ENCODE results near the gene FAM222A. TPM values are rescaled to one million over a fixed set of nuclear protein-coding genes. Genes with fewer than 3 reads are reported as not detected.

FAM222A gene
- total RNA-seq, 1 experiment from 2014 or later = 2.1 TPM

Other genes with a start within 250 kb of the FAM222A start
- 31.8 and 37.9 TPM in 2 replicates for gene KCTD10, start 236.5 kb upstream of the FAM222A start, total RNA-seq (2014; rRNA removed; shearing (Covaris generic))
- 22.0 and 28.5 TPM in 2 replicates for gene UBE3B, start 236.2 kb upstream of the FAM222A start, total RNA-seq (2014; rRNA removed; shearing (Covaris generic))
- gene MMAB, start 140.3 kb upstream of the FAM222A start, total RNA-seq (2014; rRNA removed; shearing (Covaris generic)) = 36.0 and 40.1 TPM in 2 replicates
- 22.4 and 30.6 TPM in 2 replicates for gene MVK, start 140.0 kb upstream of the FAM222A start, total RNA-seq (2014; rRNA removed; shearing (Covaris generic))
- gene TRPV4, start 119.6 kb downstream of the FAM222A start, total RNA-seq (2014; rRNA removed; shearing (Covaris generic)) = 0.44 and 0.81 TPM in 2 replicates
- gene GLTP, start 166.7 kb downstream of the FAM222A start, total RNA-seq (2014; rRNA removed; shearing (Covaris generic)) = 44.3 and 53.9 TPM in 2 replicates
- gene TCHP, start 186.4 kb downstream of the FAM222A start, total RNA-seq (2014; rRNA removed; shearing (Covaris generic)) = 12.7 and 13.8 TPM in 2 replicates

All from M059J (cell line).